Activated CD4-positive, alpha-beta T cell treated with anti-CD3 and anti-CD28 coated beads for 24 hours (primary cell): ENCODE data around the gene TADA3.

Experiments used
- DNase-seq, 2 donors: peaks; one replicate each; pipeline ENCODE4 v3.0.0-alpha.2; 2020; ENCODE audit warnings: low read depth in 2 of 2

TADA3 gene

DNA sequence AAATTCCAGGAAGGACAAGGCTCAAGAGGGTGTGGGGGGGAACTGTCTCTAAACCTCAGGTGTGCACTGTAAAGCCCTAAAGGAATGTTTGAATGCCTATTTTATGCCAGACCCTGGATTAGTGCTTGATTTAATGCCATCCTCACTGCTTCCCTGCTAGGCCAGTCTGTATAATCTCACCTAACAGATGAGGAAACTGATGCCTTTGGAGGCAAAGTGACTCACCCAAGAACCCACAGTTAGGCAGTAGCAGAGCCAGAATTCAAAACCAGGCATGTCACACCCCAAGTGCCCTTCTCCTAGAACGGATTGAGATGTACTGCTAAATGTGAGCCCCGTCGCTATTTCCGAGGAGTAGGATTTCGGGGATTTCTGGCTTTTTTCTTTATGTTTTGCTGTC is 30.4 kb downstream of the TADA3 start:
- no peak for DNase-seq

GRCh38 chr3:9760779-9761505 is 31.3 kb downstream of the TADA3 start:
- no peak for DNase-seq

DNA sequence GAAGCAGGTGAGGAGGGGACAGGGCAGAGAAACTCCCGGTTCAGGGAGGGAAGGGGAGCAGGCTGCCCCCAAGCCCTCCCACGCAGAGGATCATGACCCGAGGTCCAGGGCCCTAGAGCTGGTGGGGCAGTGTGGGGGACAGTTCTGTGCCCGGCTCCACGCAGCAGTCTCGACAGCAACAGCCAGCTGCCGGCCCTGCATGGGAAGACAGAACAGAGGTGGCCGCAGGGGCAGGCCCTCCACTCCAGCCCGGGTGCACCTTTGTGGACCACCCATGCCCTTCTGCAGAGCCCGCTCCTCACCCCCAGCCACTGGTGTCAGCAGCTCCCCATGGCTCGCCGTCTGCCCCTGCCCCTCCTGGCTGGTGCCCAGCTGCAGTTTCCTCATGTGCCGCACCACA is 34.8 kb downstream of the TADA3 start:
- no peak for DNase-seq

DNA sequence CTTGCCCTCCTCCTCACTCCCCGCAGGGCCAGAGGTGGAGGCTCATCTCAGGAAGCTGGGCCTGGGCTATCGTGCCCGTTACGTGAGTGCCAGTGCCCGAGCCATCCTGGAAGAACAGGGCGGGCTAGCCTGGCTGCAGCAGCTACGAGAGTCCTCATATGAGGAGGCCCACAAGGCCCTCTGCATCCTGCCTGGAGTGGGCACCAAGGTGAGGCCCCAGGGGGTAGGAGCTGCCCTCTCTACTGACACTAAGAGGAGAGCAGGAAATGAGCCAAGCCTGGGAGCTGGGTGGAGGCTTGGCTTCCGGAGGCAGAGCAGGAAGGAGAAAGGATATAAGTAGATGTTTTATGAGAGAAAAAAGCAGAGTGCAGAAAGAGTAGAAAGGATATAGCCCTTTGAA is 37.6 kb downstream of the TADA3 start:
- no peak for DNase-seq

- DNase-seq: no peak
These were observed 41.5 kb downstream of the TADA3 start for GRCh38 chr3:9750556-9751411.

- peak; percentile 88 to 94 for DNase-seq
These were observed 42.4 kb downstream of the TADA3 start, which contains the start of gene OGG1 for GRCh38 chr3:9749645-9750555. OGG1 (plus strand) TSS chr3:9749952; CDS start chr3:9750287, 335 bp downstream.

- DNase-seq: no peak
These were observed 43.0 kb downstream of the TADA3 start for GRCh38 chr3:9749296-9749644.

GRCh38 chr3:9748031-9748430 is 44.2 kb downstream of the TADA3 start:
- no peak for DNase-seq

GRCh38 chr3:9747267-9747666 is 45.0 kb downstream of the TADA3 start:
- DNase-seq: no peak

DNA sequence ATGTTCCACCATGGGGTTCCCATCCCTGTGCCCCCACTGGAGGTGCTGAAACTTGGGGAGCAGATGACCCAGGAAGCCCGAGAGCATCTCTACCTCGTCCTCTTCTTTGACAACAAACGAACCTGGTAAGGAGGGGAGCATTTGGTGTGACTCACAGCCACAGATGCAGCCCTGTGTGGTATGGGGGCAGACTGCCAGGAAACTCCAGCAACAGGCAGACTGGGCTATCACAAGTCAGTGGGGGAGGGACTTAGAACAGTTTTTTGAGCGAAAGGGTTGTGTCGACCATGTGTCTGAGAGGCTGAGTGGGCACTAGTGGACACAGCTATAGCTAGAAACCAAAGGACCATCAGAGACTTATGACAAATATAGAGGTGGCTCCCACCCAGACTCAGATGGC is 45.9 kb downstream of the TADA3 start:
- DNase-seq: no peak

DNA sequence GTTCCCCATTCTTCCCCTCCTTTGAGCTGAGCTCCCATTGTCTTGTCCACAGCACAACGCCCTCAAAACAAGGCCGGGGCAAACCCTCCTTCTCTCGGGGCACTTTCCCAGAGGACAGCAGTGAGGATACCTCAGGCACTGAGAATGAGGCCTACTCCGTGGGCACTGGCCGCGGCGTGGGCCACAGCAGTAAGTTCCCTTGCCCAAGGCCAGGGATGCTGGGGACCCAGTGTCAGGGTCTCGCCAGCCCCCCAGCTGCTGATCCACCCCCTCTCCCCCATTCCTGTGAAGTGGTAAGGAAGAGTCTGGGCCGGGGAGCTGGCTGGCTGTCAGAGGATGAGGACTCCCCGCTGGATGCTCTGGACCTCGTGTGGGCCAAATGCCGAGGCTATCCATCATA is 46.8 kb downstream of the TADA3 start:
- DNase-seq: no peak

DNA sequence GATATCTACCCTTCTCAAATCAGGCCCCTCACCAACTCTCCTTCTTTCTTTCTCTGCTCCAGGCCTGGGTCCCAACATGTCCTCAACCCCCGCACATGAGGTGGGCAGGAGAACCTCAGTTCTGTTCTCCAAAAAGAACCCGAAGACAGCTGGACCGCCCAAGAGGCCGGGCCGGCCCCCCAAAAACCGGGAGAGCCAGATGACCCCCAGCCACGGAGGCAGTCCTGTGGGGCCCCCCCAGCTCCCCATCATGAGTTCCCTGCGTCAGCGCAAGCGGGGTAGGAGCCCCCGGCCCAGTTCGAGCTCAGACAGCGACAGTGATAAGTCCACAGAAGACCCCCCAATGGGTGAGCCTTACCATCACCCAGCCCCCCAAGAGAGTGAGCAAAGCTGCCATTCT is 48.1 kb downstream of the TADA3 start:
- no peak for DNase-seq

DNA sequence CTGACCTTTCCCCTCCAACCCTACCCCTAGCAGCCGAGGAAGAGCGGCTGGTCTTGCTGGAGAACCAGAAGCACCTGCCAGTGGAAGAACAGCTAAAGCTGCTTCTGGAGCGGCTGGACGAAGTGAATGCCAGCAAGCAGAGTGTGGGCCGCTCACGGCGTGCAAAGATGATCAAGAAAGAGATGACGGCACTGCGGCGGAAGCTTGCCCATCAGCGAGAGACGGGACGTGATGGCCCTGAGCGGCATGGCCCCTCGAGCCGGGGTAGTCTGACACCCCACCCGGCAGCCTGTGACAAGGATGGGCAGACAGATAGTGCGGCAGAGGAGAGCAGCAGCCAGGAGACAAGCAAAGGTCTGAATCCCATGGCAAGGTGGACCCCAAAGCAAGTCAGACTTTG is 48.7 kb downstream of the TADA3 start:
- no peak for DNase-seq

- DNase-seq: no peak
These were observed 49.7 kb downstream of the TADA3 start for GRCh38 chr3:9742560-9742959.

GRCh38 chr3:9739181-9739580 is 53.1 kb downstream of the TADA3 start:
- DNase-seq: no peak

- DNase-seq: no peak
These were observed 55.4 kb downstream of the TADA3 start for GRCh38 chr3:9736831-9737230.

DNA sequence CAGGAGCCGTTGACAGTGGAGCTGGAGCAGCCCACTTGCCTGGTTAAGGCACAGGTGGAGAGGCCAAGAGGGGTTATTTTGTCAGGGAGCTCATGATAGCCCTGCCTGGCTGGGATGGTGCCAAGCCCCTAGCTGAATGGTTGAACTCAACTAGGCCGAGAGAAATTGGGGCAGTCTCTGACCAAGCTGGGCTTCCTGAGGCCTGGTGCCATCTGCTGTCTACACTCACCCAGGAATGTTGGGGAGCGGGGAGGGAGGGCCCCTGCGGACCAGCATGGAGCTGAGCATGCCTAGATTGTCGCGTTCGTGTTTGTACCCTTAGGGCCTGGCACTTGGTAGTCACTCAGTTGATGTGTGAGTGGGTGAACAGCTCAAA is 59.5 kb downstream of the TADA3 start:
- DNase-seq: no peak

GRCh38 chr3:9732080-9732739 is 60.1 kb downstream of the TADA3 start:
- no peak for DNase-seq

- peak; percentile 99 to 100 for DNase-seq
These were observed 60.8 kb downstream of the TADA3 start, which contains the start of gene BRPF1 for GRCh38 chr3:9731206-9732079. BRPF1 (plus strand) TSS chr3:9731735; CDS start chr3:9734141, 2,406 bp downstream.

- DNase-seq: no peak
These were observed 61.5 kb downstream of the TADA3 start for GRCh38 chr3:9730657-9731205.
